PC-3 (cell line): ENCODE data around the gene XPR1. TPM values are rescaled to one million over a fixed set of nuclear protein-coding genes. Genes with fewer than 3 reads are reported as not detected.
"Not testable (repeated sequence)": the region's sequence is repeated elsewhere in the genome, so short reads cannot be mapped to it uniquely, and the experiment has no call there.

Experiments
- ATAC-seq: fragments of 200-7000 bp; cut with Tn5 transposase; 2 replicates; pipeline ENCODE4 v1.9.1; 2020; ENCODE audit warnings: mild to moderate bottlenecking, moderate library complexity
- BruUV-seq: library from RNA; stranded (reverse); fragments of 400-500 nt; replicated peaks from 2 replicates; lab custom pipeline; 2021; lab: Mats Ljungman, UMichigan
- CTCF ChIA-PET: fragments of 300-600 bp; sonication (Branson Sonifier 250); formaldehyde crosslinking; loops from one replicate; lab custom pipeline; 2022; ENCODE audit warnings: antibody characterized with exemption; lab: Charles Lee
- POLR2A ChIA-PET: fragments of 300-600 bp; sonication (Branson Sonifier 250); formaldehyde crosslinking; loops from one replicate; lab custom pipeline; 2022; ENCODE audit warnings: antibody characterized with exemption; ENCODE audit not compliant: unreplicated experiment; lab: Charles Lee
- DNase-seq: peaks from one replicate; pipeline ENCODE4 v3.0.0-alpha.2; 2015
- H2AFZ ChIP-seq: fragments of 300-600 bp; sonication (generic); 2 replicates; pipeline ENCODE4 v1.6.0; 2016; ENCODE audit warnings: antibody characterized with exemption, low read length
- H3F3A ChIP-seq: fragments of 300-600 bp; sonication (generic); one replicate; pipeline ENCODE4 v1.6.0; 2017; ENCODE audit warnings: antibody characterized with exemption, low read length, control low read depth, mild to moderate bottlenecking; ENCODE audit not compliant: unreplicated experiment
- H3K27ac ChIP-seq: fragments of 300-600 bp; sonication (generic); 2 replicates; pipeline ENCODE4 v1.5.1; 2016; ENCODE audit warnings: mild to moderate bottlenecking, low read length
- H3K27me3 ChIP-seq: fragments of 300-600 bp; sonication (generic); 2 replicates; pipeline ENCODE4 v1.6.1; 2016; ENCODE audit warnings: low read length, mixed read lengths
- H3K36me3 ChIP-seq: fragments of 300-600 bp; sonication (generic); 2 replicates; pipeline ENCODE4 v1.6.1; 2016; ENCODE audit warnings: low read depth, mixed run types, low read length, mixed read lengths
- H3K4me1 ChIP-seq: fragments of 300-600 bp; sonication (generic); 2 replicates; pipeline ENCODE4 v1.5.1; 2016; ENCODE audit warnings: low read length; ENCODE audit not compliant: insufficient read depth
- H3K4me2 ChIP-seq: fragments of 300-600 bp; sonication (generic); 2 replicates; pipeline ENCODE4 v1.6.0; 2016; ENCODE audit warnings: low read length
- H3K4me3 ChIP-seq: fragments of 300-600 bp; sonication (generic); 2 replicates; pipeline ENCODE4 v1.5.1; 2016; ENCODE audit warnings: mild to moderate bottlenecking, low read length, mixed read lengths
- H3K79me2 ChIP-seq: fragments of 300-600 bp; sonication (generic); 2 replicates; pipeline ENCODE4 v1.6.1; 2017; ENCODE audit warnings: low read length, mixed read lengths
- H3K9ac ChIP-seq: fragments of 300-600 bp; sonication (generic); 2 replicates; pipeline ENCODE4 v1.6.0; 2016; ENCODE audit warnings: mild to moderate bottlenecking, low read length
- H3K9me2 ChIP-seq: fragments of 300-600 bp; sonication (generic); replicated peaks from 2 replicates; pipeline ENCODE4 v1.6.1; 2016; ENCODE audit warnings: mixed run types, low read length, mixed read lengths
- H3K9me3 ChIP-seq: fragments of 300-600 bp; sonication (generic); 2 replicates; pipeline ENCODE4 v1.6.1; 2016; ENCODE audit warnings: low read length, mixed read lengths
- H4K20me1 ChIP-seq: fragments of 300-600 bp; sonication (generic); 2 replicates; pipeline ENCODE4 v1.6.1; 2016; ENCODE audit warnings: low read length, mixed read lengths
- CTCF ChIP-seq: fragments of 300-600 bp; sonication (generic); conservative IDR thresholded peaks from 2 replicates; pipeline ENCODE4 v1.5.1; 2017; ENCODE audit warnings: antibody characterized with exemption, low read depth, mild to moderate bottlenecking, low read length
- EZH2 ChIP-seq: fragments of 300-600 bp; sonication (generic); IDR thresholded peaks from one replicate; pipeline ENCODE4 v1.6.1; 2017; ENCODE audit warnings: antibody characterized with exemption, mild to moderate bottlenecking, low read length; ENCODE audit not compliant: unreplicated experiment
- EZH2phosphoT487 ChIP-seq: fragments of 300-600 bp; sonication (generic); IDR thresholded peaks from 2 replicates; pipeline ENCODE4 v1.6.1; 2018; ENCODE audit warnings: mild to moderate bottlenecking, antibody characterized with exemption, low read length, borderline replicate concordance
- intact Hi-C: fragments of 100-400 bp; cut with micrococcal nuclease; formaldehyde crosslinking; loops from 2 replicates; pipeline ENCODE4 v1.9.0; 2023
- total RNA-seq: library from RNA; depleted of rRNA; stranded (reverse); fragments of >200 nt; gene quantifications from 2 replicates; pipeline ENCODE4 v1.2.3, GENCODE V29; 2014

XPR1 gene
- total RNA-seq, 1 experiment from 2014 or later: 8.2 TPM

GRCh38 chr1:180696361-180696760 lies 64.5 kb downstream of the XPR1 start:
- no peaks in the 10 kb centered on the region for H4K20me1 ChIP-seq
- ChIA-PET POLR2A (no interaction called here), CTCF (no interaction called here)
- TF ChIP-seq EZH2: no peak
- TF ChIP-seq EZH2phosphoT487: no peak
- TF ChIP-seq CTCF: no peak
- no peaks in the 10 kb centered on the region for H3K27me3 ChIP-seq
- H3K36me3 ChIP-seq: no peaks in the 10 kb centered on the region
- no peak for ATAC-seq
- intact Hi-C loops: no loop called here
- H3K4me2 ChIP-seq: no peak overlapping the region
- no peak overlapping the region for H3K9ac ChIP-seq
- H3K4me3 ChIP-seq: no peak overlapping the region
- H3K27ac ChIP-seq: no peak overlapping the region
- no peak for DNase-seq
- H3K79me2 ChIP-seq: no peaks in the 10 kb centered on the region
- H3K4me1 ChIP-seq: peaks cover 4% of the 10 kb centered on the region
- H3K9me3 ChIP-seq: no peaks in the 10 kb centered on the region
- BruUV-seq: no TSS peak
- H2AFZ ChIP-seq: no peak overlapping the region
- no peaks in the 10 kb centered on the region for H3F3A ChIP-seq
- no peaks in the 10 kb centered on the region for H3K9me2 ChIP-seq

- no peak for TF ChIP-seq EZH2phosphoT487
- TF ChIP-seq CTCF: no peak
- TF ChIP-seq EZH2: no peak
- intact Hi-C loops: no loop called here
- ChIA-PET POLR2A (no interaction called here), CTCF (no interaction called here)
- H3K79me2 ChIP-seq: no peaks in the 10 kb centered on the region
- no peaks in the 10 kb centered on the region for H3K4me1 ChIP-seq
- no TSS peak for BruUV-seq
- H3K4me3 ChIP-seq: no peak overlapping the region
- H3K27ac ChIP-seq: no peak overlapping the region
- H3K9ac ChIP-seq: no peak overlapping the region
- no peaks in the 10 kb centered on the region for H3K36me3 ChIP-seq
- DNase-seq (no peak), ATAC-seq (no peak)
- no peaks in the 10 kb centered on the region for H4K20me1 ChIP-seq
- no peak overlapping the region for H3K4me2 ChIP-seq
- no peaks in the 10 kb centered on the region for H3F3A ChIP-seq
- no peak overlapping the region for H2AFZ ChIP-seq
- no peaks in the 10 kb centered on the region for H3K27me3 ChIP-seq
- no peaks in the 10 kb centered on the region for H3K9me3 ChIP-seq
- no peaks in the 10 kb centered on the region for H3K9me2 ChIP-seq
Observed at GRCh38 chr1:180698580-180698979, 66.8 kb downstream of the XPR1 start.

- CTCF ChIA-PET, H3K27ac ChIP-seq, H3F3A ChIP-seq, H3K4me2 ChIP-seq, H2AFZ ChIP-seq, H3K9me2 ChIP-seq, H3K27me3 ChIP-seq, ATAC-seq, H3K9ac ChIP-seq, DNase-seq, H4K20me1 ChIP-seq, H3K9me3 ChIP-seq, H3K79me2 ChIP-seq, H3K4me1 ChIP-seq, BruUV-seq, intact Hi-C loops, H3K36me3 ChIP-seq, H3K4me3 ChIP-seq, POLR2A ChIA-PET: not testable (repeated sequence)
Observed at GRCh38 chr1:180702376-180702775, 70.6 kb downstream of the XPR1 start.

- H3F3A ChIP-seq, H3K9me2 ChIP-seq, H3K36me3 ChIP-seq, H3K27me3 ChIP-seq, H3K4me3 ChIP-seq, H3K79me2 ChIP-seq, H3K9me3 ChIP-seq, H2AFZ ChIP-seq, H3K27ac ChIP-seq, H3K9ac ChIP-seq, CTCF ChIA-PET, intact Hi-C loops, H3K4me2 ChIP-seq, DNase-seq, POLR2A ChIA-PET, ATAC-seq, H4K20me1 ChIP-seq, BruUV-seq, H3K4me1 ChIP-seq: not testable (repeated sequence)
Observed at GRCh38 chr1:180710746-180711145, 78.9 kb downstream of the XPR1 start.

GRCh38 chr1:180711260-180711659 lies 79.4 kb downstream of the XPR1 start:
- ATAC-seq, POLR2A ChIA-PET: not testable (repeated sequence)

More at GRCh38 chr1:180711260-180711659, 79.4 kb downstream of the XPR1 start:
- H3K9ac ChIP-seq, H3K9me3 ChIP-seq, H3K4me3 ChIP-seq, H3K9me2 ChIP-seq, H3K36me3 ChIP-seq, H3F3A ChIP-seq, DNase-seq, intact Hi-C loops, H2AFZ ChIP-seq, H3K27me3 ChIP-seq, H3K4me1 ChIP-seq, CTCF ChIA-PET, H3K27ac ChIP-seq, H4K20me1 ChIP-seq, H3K4me2 ChIP-seq, H3K79me2 ChIP-seq, BruUV-seq: not testable (repeated sequence)
